Endothelial cell of umbilical vein (primary cell): ENCODE measurements around the gene RBM4B. TPM values are rescaled to one million over a fixed set of nuclear protein-coding genes. Genes with fewer than 3 reads are reported as not detected.

Experiments
- BruUV-seq: library from RNA; stranded (reverse); fragments of 400-500 nt; replicated peaks from 2 replicates; lab custom pipeline; 2021; lab: Mats Ljungman, UMichigan
- CTCF ChIA-PET: fragments of 300-600, 350-600 bp; sonication (Branson Sonifier 250); formaldehyde crosslinking; loops from one replicate; lab custom pipeline; 2021; ENCODE audit warnings: antibody characterized with exemption, inconsistent platforms; lab: Charles Lee
- POLR2A ChIA-PET: fragments of 300-600, 350-600 bp; sonication (Branson Sonifier 250); formaldehyde crosslinking; loops from one replicate; lab custom pipeline; 2021; ENCODE audit warnings: antibody characterized with exemption, inconsistent platforms; lab: Charles Lee
- DNase-seq: peaks from one replicate; pipeline ENCODE4 v3.0.0-alpha.2; 2011; ENCODE audit warnings: low read depth, low spot score
- FAIRE-seq: peaks from 2 replicates; lab custom pipeline; 2011; peaks lifted over from hg19 to GRCh38; lab: Jason Lieb, UNC
- H2AFZ ChIP-seq: 2 replicates; pipeline ENCODE4 v1.6.0; 2012; ENCODE audit warnings: low read depth, low read length, control low read depth, inconsistent platforms
- H3K27ac ChIP-seq: 2 replicates; pipeline ENCODE4 v1.5.1; 2011; ENCODE audit warnings: low read depth, mild to moderate bottlenecking, control low read depth, low read length, moderate library complexity; ENCODE audit not compliant: insufficient read depth
- H3K27me3 ChIP-seq, 2 experiments: 2 replicates each; pipeline versions ENCODE4 v1.6.0 to v1.6.1; 2011; ENCODE audit warnings: low read length in 2 of 2, mixed read lengths in 1 of 2; ENCODE audit not compliant: control insufficient read depth in 2 of 2, insufficient read depth in 2 of 2
- H3K36me3 ChIP-seq, 2 experiments: 2 replicates in 1 of 2; 3 replicates in 1 of 2; pipeline ENCODE4 v1.5.1; 2011; ENCODE audit warnings: low read length in 2 of 2, mild to moderate bottlenecking in 1 of 2, moderate library complexity in 1 of 2; ENCODE audit not compliant: control insufficient read depth in 2 of 2, insufficient read depth in 2 of 2; ENCODE audit errors: extremely low read depth in 1 of 2
- H3K4me1 ChIP-seq: 3 replicates; pipeline ENCODE4 v1.5.1; 2011; ENCODE audit warnings: mild to moderate bottlenecking, low read length; ENCODE audit not compliant: control insufficient read depth, insufficient read depth; ENCODE audit errors: extremely low read depth
- H3K4me2 ChIP-seq: 2 replicates; pipeline ENCODE4 v1.6.1; 2011; ENCODE audit warnings: low read length, control low read depth, mixed read lengths; ENCODE audit not compliant: insufficient read depth
- H3K4me3 ChIP-seq, 3 experiments: fragments of 200-600 bp in 1 of 3; sonication (generic), shearing (Covaris generic) in 1 of 3; replicated peaks in 1 of 3; 2 replicates each; pipeline ENCODE4 v1.5.1; 2011 to 2016; ENCODE audit warnings: control low read depth in 3 of 3, low read length in 3 of 3, mild to moderate bottlenecking in 2 of 3, inconsistent platforms in 1 of 3, low read depth in 1 of 3, moderate library complexity in 1 of 3; ENCODE audit not compliant: insufficient read depth in 1 of 3
- H3K79me2 ChIP-seq: 2 replicates; pipeline ENCODE4 v1.6.0; 2012; ENCODE audit warnings: low read length, inconsistent platforms; ENCODE audit not compliant: control insufficient read depth, insufficient read depth
- H3K9ac ChIP-seq: replicated peaks from 2 replicates; pipeline ENCODE3; 2011; ENCODE audit warnings: low read length, control low read depth; ENCODE audit not compliant: insufficient read depth; ENCODE audit errors: extremely low read depth
- H3K9me1 ChIP-seq: replicated peaks from 3 replicates; pipeline ENCODE4 v1.6.0; 2011; ENCODE audit warnings: mild to moderate bottlenecking, low read length; ENCODE audit not compliant: control insufficient read depth, insufficient read depth; ENCODE audit errors: extremely low read depth
- H3K9me3 ChIP-seq: replicated peaks from 2 replicates; pipeline ENCODE4 v1.5.1; 2012; ENCODE audit warnings: low read length, inconsistent platforms; ENCODE audit not compliant: control insufficient read depth, insufficient read depth
- H4K20me1 ChIP-seq: replicated peaks from 2 replicates; pipeline ENCODE3; 2011; ENCODE audit warnings: mild to moderate bottlenecking, low read length; ENCODE audit not compliant: control insufficient read depth, insufficient read depth; ENCODE audit errors: extremely low read depth
- EZH2 ChIP-seq: IDR thresholded peaks from 2 replicates; pipeline ENCODE4 v1.6.1; 2012; ENCODE audit warnings: borderline replicate concordance, low read depth, mild to moderate bottlenecking, moderate library complexity, low read length, inconsistent platforms; ENCODE audit not compliant: severe bottlenecking
- FOS ChIP-seq: IDR thresholded peaks from 2 replicates; pipeline ENCODE4 v1.6.1; 2011; ENCODE audit warnings: mild to moderate bottlenecking, low read length, moderate library complexity, borderline replicate concordance; ENCODE audit not compliant: insufficient read depth
- GATA2 ChIP-seq: IDR thresholded peaks from 2 replicates; pipeline ENCODE4 v1.7.0; 2011; ENCODE audit warnings: low read depth, mild to moderate bottlenecking, moderate library complexity, mixed read lengths, low read length; ENCODE audit not compliant: insufficient read length, insufficient read depth
- JUN ChIP-seq: IDR thresholded peaks from 2 replicates; pipeline ENCODE4 v1.6.1; 2011; ENCODE audit warnings: borderline replicate concordance, low read depth; ENCODE audit not compliant: insufficient read length, insufficient read depth
- MYC ChIP-seq: IDR thresholded peaks from one replicate; pipeline ENCODE4 v1.6.1; 2011; ENCODE audit warnings: mild to moderate bottlenecking, low read depth, low read length
- POLR2A ChIP-seq: IDR thresholded peaks from 2 replicates; pipeline ENCODE4 v1.6.1; 2012; ENCODE audit warnings: low read depth, mild to moderate bottlenecking, control low read depth, low read length
- POLR2AphosphoS5 ChIP-seq: IDR thresholded peaks from 2 replicates; pipeline ENCODE4 v1.6.1; 2012; ENCODE audit warnings: low read depth, mild to moderate bottlenecking, control low read depth, low read length, moderate library complexity; ENCODE audit not compliant: insufficient read depth
- dilution Hi-C: fragments of 300-500 bp; cut with MboI; formaldehyde crosslinking; loops from one replicate; pipeline ENCODE4 v1.15.0; 2019; ENCODE audit warnings: low sequenced_read_pairs; ENCODE audit not compliant: extremely low pct_ligation_motif_present
- intact Hi-C: fragments of 100-400 bp; cut with micrococcal nuclease; formaldehyde crosslinking; loops from one replicate; pipeline ENCODE4 v1.10.0; 2022
- polyA plus RNA-seq, 4 experiments: library from polyadenylated mRNA; depleted of rRNA in 3 of 4; stranded (reverse) in 3 of 4; unstranded in 1 of 4; fragments of >200 nt; gene quantifications; 2 replicates each; pipeline versions ENCODE4 v1.2.1 to v1.2.3, GENCODE V29; 2011 to 2012; ENCODE audit warnings: missing spikeins in 1 of 4
- total RNA-seq: library from RNA; stranded (reverse); gene quantifications from 2 replicates; pipeline ENCODE4 v1.2.3, GENCODE V29; 2021
- TF ChIP-seq, protein P1 (sequence below): IDR thresholded peaks from 2 replicates; pipeline ENCODE4 v1.6.1; 2011; ENCODE audit not compliant: insufficient read depth, insufficient read length
- TF ChIP-seq, protein P2 (sequence below), 2 donors: IDR thresholded peaks; 1 replicate in 1 of 2; 2 replicates in 1 of 2; pipeline ENCODE4 v1.5.1; 2011; ENCODE audit warnings: low read length in 2 of 2, mild to moderate bottlenecking in 2 of 2, moderate library complexity in 2 of 2, control low read depth in 1 of 2, inconsistent platforms in 1 of 2, low read depth in 1 of 2; ENCODE audit not compliant: insufficient read depth in 1 of 2; ENCODE audit errors: extremely low read depth in 1 of 2

Gene RBM4B
- total and polyA plus RNA-seq, 2 donors (not counting 3 experiments of a cell fraction or from before 2014, with no cell fraction given): 22.2 to 31.2 TPM

DNA sequence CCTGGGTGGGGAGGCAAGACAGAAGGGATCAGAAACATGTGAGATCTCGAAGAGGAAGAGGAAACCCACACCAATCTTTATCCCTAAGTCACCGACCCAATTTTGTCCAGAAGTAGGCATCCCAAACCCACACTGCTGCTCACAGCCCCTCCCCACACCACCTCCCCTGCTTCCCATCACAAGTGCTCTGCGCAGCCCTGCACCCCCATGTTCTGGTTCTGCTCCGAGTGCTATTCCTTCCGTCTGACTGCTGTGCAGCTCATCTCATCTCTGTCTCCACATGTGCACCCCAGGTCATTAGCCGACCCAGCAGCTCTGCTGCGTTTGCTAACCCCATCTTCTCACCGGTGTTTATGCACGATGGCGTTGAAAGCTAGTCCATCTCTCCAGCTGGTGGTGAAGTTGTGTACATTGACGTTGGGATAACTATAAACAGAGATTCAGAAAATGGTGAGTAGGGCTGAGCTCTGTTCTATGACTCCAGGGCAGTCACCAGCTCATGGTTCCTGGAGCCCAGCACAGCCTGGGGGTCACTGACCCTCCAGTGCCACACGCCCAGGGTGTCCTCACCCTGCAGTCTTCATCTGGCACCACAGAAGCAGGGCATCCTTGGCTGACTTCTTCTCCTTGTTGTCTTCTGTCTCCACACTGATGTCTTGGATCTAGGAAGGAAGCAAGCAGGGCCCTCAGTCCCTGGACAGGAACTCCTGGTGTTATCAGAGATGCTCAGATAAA, 36.2 kb upstream of the RBM4B start:
- TF ChIP-seq, protein P1, sequence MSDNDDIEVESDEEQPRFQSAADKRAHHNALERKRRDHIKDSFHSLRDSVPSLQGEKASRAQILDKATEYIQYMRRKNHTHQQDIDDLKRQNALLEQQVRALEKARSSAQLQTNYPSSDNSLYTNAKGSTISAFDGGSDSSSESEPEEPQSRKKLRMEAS: no peak
- TF ChIP-seq POLR2AphosphoS5 (no peak), JUN (no peak), POLR2A (no peak), EZH2 (no peak), MYC (no peak), GATA2 (peak; percentile 47), FOS (no peak)
- TF ChIP-seq, protein P2, sequence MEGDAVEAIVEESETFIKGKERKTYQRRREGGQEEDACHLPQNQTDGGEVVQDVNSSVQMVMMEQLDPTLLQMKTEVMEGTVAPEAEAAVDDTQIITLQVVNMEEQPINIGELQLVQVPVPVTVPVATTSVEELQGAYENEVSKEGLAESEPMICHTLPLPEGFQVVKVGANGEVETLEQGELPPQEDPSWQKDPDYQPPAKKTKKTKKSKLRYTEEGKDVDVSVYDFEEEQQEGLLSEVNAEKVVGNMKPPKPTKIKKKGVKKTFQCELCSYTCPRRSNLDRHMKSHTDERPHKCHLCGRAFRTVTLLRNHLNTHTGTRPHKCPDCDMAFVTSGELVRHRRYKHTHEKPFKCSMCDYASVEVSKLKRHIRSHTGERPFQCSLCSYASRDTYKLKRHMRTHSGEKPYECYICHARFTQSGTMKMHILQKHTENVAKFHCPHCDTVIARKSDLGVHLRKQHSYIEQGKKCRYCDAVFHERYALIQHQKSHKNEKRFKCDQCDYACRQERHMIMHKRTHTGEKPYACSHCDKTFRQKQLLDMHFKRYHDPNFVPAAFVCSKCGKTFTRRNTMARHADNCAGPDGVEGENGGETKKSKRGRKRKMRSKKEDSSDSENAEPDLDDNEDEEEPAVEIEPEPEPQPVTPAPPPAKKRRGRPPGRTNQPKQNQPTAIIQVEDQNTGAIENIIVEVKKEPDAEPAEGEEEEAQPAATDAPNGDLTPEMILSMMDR (IDR thresholded peaks at IDR 0.05; ENCODE audit: extremely low read depth in 1 of 2, insufficient read depth in 1 of 2, low read depth in 1 of 2, low read length in 2 of 2): no peak
- H3K4me3 ChIP-seq: no peak overlapping the region
- H3K79me2 ChIP-seq: no peaks in the 10 kb centered on the region
- FAIRE-seq: no peak
- ChIA-PET POLR2A (no interaction called here), CTCF (no interaction called here)
- no peaks in the 10 kb centered on the region for H3K4me1 ChIP-seq
- BruUV-seq: no TSS peak
- no peaks in the 10 kb centered on the region for H3K9me3 ChIP-seq
- no peak overlapping the region for H3K9ac ChIP-seq
- no peak overlapping the region for H2AFZ ChIP-seq
- H3K27ac ChIP-seq: no peak overlapping the region
- DNase-seq: no peak
- H3K27me3 ChIP-seq: no peaks in the 10 kb centered on the region
- dilution Hi-C loops: no loop called here
- no peak overlapping the region for H3K4me2 ChIP-seq
- H3K9me1 ChIP-seq: no peaks in the 10 kb centered on the region
- H4K20me1 ChIP-seq: no peaks in the 10 kb centered on the region
- no peaks in the 10 kb centered on the region for H3K36me3 ChIP-seq
- intact Hi-C loops: no loop called here
